Lower lobe of right lung (tissue), 2 donors: ENCODE results near the gene AUTS2. TPM values are rescaled to one million over a fixed set of nuclear protein-coding genes. Genes with fewer than 3 reads are reported as not detected.

ENCODE experiments used
- ATAC-seq, 2 donors: fragments of 200-7000 bp; cut with Tn5 transposase; one replicate each; pipeline ENCODE4 v1.9.1; 2020 to 2022; ENCODE audit warnings: mild to moderate bottlenecking in 2 of 2, moderate library complexity in 2 of 2
- DNase-seq: peaks from one replicate; pipeline ENCODE4 v3.0.0-alpha.2; 2020
- H3K27ac ChIP-seq: fragments of 200-600 bp; one replicate; pipeline ENCODE4 v1.8.0; 2022
- H3K27me3 ChIP-seq: fragments of 200-600 bp; one replicate; pipeline ENCODE4 v1.8.0; 2022; ENCODE audit warnings: low read depth
- H3K36me3 ChIP-seq: fragments of 200-600 bp; one replicate; pipeline ENCODE4 v1.8.0; 2022; ENCODE audit warnings: mild to moderate bottlenecking
- H3K4me1 ChIP-seq: fragments of 200-600 bp; one replicate; pipeline ENCODE4 v1.8.0; 2022
- H3K4me3 ChIP-seq: fragments of 200-600 bp; one replicate; pipeline ENCODE4 v1.8.0; 2022; ENCODE audit warnings: mild to moderate bottlenecking
- H3K9me3 ChIP-seq: fragments of 200-600 bp; one replicate; pipeline ENCODE4 v1.8.0; 2022
- intact Hi-C: fragments of 100-400 bp; cut with DNase I; formaldehyde crosslinking; loops from one replicate; pipeline ENCODE4 v1.11.0; 2022
- total RNA-seq: library from RNA; stranded (reverse); fragmentation: NEBNext Ultra II Directional; extraction: Animal tissue kit (Norgen Biotek cat#: 25700); gene quantifications from one replicate; pipeline ENCODE4 v1.2.1, GENCODE V29; 2021
- TF ChIP-seq, protein P1 (sequence below): fragments of 200-600 bp; IDR thresholded peaks from one replicate; pipeline ENCODE4 v1.8.0; 2022; ENCODE audit warnings: antibody characterized with exemption, mild to moderate bottlenecking
- donor health status: DM: no; HTN: yes; CAD: no; lungs with severe emphysema.

The AUTS2 gene
- total RNA-seq, 1 donor from 2014 or later: 45.7 TPM

DNA sequence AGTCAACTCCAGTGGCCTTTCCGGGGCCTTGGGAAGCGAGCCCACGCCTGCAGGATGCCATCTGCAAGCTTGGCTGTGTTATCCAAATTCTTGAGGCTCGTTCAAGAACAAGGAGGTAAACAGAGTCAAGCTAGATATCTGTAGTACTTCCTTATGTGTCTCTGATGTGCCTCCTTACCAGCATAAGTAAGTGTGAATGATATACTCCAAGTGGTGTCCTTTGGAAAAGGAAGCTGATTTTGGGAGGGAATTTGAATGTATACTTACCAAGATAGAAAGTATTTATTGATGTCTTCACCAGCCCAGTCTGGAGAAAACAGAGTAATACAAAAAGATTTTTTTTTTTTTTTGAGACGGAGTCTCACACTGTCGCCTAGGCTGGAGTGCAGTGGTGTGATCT is 1161.4 kb downstream of the AUTS2 start:
- Histone ChIP-seq H3K27ac (no peak overlapping the region), H3K27me3 (no peaks in the 10 kb centered on the region), H3K4me1 (peaks cover 4% of the 10 kb centered on the region), H3K36me3 (no peaks in the 10 kb centered on the region), H3K4me3 (no peak overlapping the region), H3K9me3 (no peaks in the 10 kb centered on the region)
- no peak for ATAC-seq
- TF ChIP-seq, protein P1, sequence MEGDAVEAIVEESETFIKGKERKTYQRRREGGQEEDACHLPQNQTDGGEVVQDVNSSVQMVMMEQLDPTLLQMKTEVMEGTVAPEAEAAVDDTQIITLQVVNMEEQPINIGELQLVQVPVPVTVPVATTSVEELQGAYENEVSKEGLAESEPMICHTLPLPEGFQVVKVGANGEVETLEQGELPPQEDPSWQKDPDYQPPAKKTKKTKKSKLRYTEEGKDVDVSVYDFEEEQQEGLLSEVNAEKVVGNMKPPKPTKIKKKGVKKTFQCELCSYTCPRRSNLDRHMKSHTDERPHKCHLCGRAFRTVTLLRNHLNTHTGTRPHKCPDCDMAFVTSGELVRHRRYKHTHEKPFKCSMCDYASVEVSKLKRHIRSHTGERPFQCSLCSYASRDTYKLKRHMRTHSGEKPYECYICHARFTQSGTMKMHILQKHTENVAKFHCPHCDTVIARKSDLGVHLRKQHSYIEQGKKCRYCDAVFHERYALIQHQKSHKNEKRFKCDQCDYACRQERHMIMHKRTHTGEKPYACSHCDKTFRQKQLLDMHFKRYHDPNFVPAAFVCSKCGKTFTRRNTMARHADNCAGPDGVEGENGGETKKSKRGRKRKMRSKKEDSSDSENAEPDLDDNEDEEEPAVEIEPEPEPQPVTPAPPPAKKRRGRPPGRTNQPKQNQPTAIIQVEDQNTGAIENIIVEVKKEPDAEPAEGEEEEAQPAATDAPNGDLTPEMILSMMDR: no peak
- DNase-seq: no peak
- intact Hi-C loops: no loop called here

DNA sequence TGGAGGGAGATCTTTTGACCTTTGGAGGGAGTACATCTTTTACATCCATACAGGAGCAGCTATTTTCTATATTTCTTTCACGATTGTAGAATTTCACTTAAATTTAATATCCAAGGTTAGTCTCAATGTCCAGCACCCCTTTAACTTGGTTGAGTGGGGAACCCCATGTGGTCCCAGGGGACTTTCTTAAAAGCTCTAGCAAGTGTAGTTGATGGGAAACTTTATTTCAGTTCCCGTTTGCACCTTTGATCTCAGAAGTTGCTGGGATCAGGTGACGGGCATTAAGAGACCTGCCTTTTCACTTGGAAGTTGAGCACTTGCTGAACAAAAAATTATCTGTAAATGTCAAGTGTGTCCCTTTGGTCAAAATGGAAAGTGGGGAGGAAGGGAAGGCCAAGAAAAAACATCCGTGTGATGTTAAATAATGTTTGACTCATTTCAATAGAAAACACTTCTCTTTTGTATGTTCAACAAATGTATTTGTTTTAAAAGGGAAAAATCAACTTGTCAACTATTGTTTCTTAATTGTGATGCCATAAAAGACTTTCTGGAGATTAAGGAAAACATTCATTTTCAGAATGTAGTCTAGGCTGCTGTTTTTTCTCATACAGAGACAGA is 1163.5 kb downstream of the AUTS2 start:
- H3K4me3 ChIP-seq: no peak overlapping the region
- DNase-seq: no peak
- no peaks in the 10 kb centered on the region for H3K9me3 ChIP-seq
- intact Hi-C loops: no loop called here
- no peaks in the 10 kb centered on the region for H3K27me3 ChIP-seq
- H3K36me3 ChIP-seq: peaks cover 19% of the 10 kb centered on the region
- H3K4me1 ChIP-seq: peaks cover 4% of the 10 kb centered on the region
- no peak overlapping the region for H3K27ac ChIP-seq
- ATAC-seq: no peak
- TF ChIP-seq, protein P1: no peak

DNA sequence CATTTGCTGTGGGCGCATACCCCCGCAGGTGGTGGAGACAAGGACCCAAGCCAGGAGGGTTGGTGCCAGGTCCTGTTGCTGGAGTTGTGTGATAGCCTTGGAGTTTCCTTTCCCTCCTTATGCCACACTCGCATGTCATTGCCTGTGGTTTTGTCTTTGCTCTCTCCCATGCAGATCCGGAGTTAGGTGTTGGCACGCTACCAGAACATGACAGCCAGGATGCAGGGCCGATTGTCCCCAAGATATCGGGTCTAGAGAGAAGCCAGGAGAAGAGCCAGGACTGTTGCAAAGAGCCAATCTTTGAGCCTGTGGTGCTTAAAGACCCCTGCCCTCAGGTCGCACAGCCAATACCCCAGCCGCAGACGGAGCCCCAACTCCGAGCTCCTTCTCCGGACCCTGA is 1164.4 kb downstream of the AUTS2 start:
- ATAC-seq (no peak), DNase-seq (no peak)
- Histone ChIP-seq H3K4me1 (peaks cover 4% of the 10 kb centered on the region), H3K27ac (no peak overlapping the region), H3K27me3 (no peaks in the 10 kb centered on the region), H3K9me3 (no peaks in the 10 kb centered on the region), H3K36me3 (peaks cover 25% of the 10 kb centered on the region), H3K4me3 (no peak overlapping the region)
- TF ChIP-seq, protein P1: no peak
- intact Hi-C loops: no loop called here

DNA sequence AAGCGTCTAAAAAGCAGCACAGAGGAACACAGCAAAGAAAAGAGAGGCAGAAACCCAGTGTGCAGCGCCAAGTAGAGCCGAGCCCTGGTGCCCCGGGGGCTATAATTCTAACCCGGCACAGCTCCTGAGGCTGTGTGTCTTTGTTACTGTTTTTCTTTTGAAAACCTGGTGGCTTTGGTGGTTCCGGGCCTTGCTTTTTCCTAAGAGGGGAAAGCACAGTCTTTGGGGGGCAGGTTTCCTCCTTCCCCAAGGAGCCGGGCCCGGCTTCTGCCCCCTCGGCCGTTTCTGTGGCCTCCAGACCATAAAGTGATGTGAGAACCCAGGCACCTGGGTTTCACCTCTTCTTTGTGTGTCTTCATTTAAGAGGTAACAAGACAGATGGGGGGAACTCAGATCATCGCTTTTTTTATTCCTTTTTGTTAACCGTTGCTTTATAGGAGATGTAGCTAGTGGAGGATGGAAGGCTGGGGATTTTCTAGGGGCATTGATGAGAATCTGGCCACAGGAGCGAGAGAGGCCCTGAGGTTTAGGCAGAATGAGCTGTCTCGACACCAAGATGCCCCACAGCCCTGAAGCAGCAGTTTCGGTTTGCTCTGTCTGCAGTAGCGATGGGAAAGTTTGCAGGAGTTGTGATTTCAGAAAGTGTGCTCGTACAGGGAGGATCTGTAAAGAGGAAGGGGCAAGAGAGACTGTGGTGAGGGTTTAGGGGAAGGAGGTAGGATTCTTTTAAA is 1165.9 kb downstream of the AUTS2 start:
- DNase-seq (no peak), ATAC-seq (no peak)
- intact Hi-C loops: no loop called here
- no peak overlapping the region for H3K4me3 ChIP-seq
- H3K36me3 ChIP-seq: peaks cover 25% of the 10 kb centered on the region
- H3K27ac ChIP-seq: no peak overlapping the region
- H3K4me1 ChIP-seq: peaks cover 2% of the 10 kb centered on the region
- no peaks in the 10 kb centered on the region for H3K27me3 ChIP-seq
- TF ChIP-seq, protein P1: no peak
- H3K9me3 ChIP-seq: no peaks in the 10 kb centered on the region

DNA sequence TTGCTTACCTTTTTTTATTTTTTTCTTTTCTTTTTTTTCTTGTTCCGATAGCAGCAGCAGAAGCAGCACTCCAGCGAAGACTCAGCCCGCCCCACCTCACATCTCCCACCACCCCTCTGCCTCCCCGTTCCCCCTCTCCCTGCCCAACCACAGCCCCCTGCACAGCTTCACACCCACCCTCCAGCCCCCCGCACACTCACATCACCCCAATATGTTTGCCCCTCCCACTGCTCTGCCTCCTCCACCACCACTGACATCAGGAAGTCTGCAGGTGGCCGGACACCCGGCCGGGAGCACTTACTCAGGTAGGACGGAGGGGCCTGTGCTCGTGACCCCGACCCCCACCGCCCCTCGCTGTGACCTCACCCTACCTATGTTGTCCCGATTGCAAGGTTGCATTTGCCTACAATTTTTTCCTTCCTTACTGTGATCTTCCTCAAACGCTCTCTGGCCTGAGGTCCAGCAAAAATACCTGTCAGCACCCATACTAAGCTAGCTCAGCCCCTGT is 1166.5 kb downstream of the AUTS2 start:
- intact Hi-C loops: no loop called here
- Histone ChIP-seq H3K4me3 (no peak overlapping the region), H3K27me3 (no peaks in the 10 kb centered on the region), H3K4me1 (no peaks in the 10 kb centered on the region), H3K9me3 (no peaks in the 10 kb centered on the region), H3K36me3 (peaks cover 25% of the 10 kb centered on the region), H3K27ac (no peak overlapping the region)
- no peak for DNase-seq
- TF ChIP-seq, protein P1: no peak
- ATAC-seq: no peak
